Esophagus muscularis mucosa (tissue), 4 donors: ENCODE measurements around the gene INPP5A. TPM values are rescaled to one million over a fixed set of nuclear protein-coding genes. Genes with fewer than 3 reads are reported as not detected.

ENCODE experiments used
- DNase-seq: peaks from one replicate; pipeline ENCODE4 v3.0.0-alpha.2; 2017; ENCODE audit errors: extremely low spot score
- H3K27ac ChIP-seq, 4 donors: fragments of 200-600 bp; sonication (generic); replicated peaks in 1 of 4; 1 replicate in 3 of 4; 2 replicates in 1 of 4; pipeline ENCODE4 v1.5.1; 2016 to 2019; ENCODE audit warnings: mild to moderate bottlenecking in 1 of 4
- H3K27me3 ChIP-seq, 4 donors: fragments of 200-600 bp; sonication (generic); one replicate each; pipeline versions ENCODE4 v1.5.1 to v1.6.0; 2016 to 2019
- H3K36me3 ChIP-seq, 4 donors: fragments of 200-600 bp; sonication (generic); one replicate each; pipeline ENCODE4 v1.5.1; 2016 to 2019
- H3K4me1 ChIP-seq, 4 donors: fragments of 200-600 bp; sonication (generic); one replicate each; pipeline ENCODE4 v1.5.1; 2016 to 2019
- H3K4me3 ChIP-seq, 4 donors: fragments of 200-600 bp; sonication (generic); 1 replicate in 2 of 4; 2 replicates in 2 of 4; pipeline ENCODE4 v1.5.1; 2016 to 2019; ENCODE audit warnings: mild to moderate bottlenecking in 4 of 4, moderate library complexity in 1 of 4
- H3K9me3 ChIP-seq, 4 donors: fragments of 200-600 bp; sonication (generic); 1 replicate in 3 of 4; 2 replicates in 1 of 4; pipeline ENCODE4 v1.5.1; 2016 to 2019
- EP300 ChIP-seq: sonication (generic); formaldehyde crosslinking; IDR thresholded peaks from one replicate; pipeline ENCODE4 v1.6.1; 2017; ENCODE audit warnings: antibody characterized with exemption
- POLR2A ChIP-seq: fragments of 450-650 bp; IDR thresholded peaks from one replicate; pipeline ENCODE4 v1.6.1; 2017; ENCODE audit warnings: antibody characterized with exemption, moderate library complexity, mild to moderate bottlenecking, low read depth
- POLR2AphosphoS5 ChIP-seq, 2 donors: sonication (generic); formaldehyde crosslinking; IDR thresholded peaks; one replicate each; pipeline ENCODE4 v1.6.1; 2017; ENCODE audit warnings: antibody characterized with exemption in 2 of 2
- WGBS: methylation state at CpG from one replicate; pipeline ENCODE4 v1.1.5; 2018; 5-methylcytosine and 5-hydroxymethylcytosine counted together
- intact Hi-C: fragments of 100-400 bp; cut with DNase I; formaldehyde crosslinking; loops from one replicate; pipeline ENCODE4 v1.15.1; 2023
- total RNA-seq, 4 donors: library from RNA; depleted of rRNA; stranded (reverse); fragments of >200 nt; gene quantifications; one replicate each; pipeline versions ENCODE4 v1.1.0 to v1.2.1, GENCODE V29; 2016
- TF ChIP-seq, protein P1 (sequence below), 3 experiments: fragments of 200-600 bp in 2 of 3; fragments of 450-650 bp in 1 of 3; sonication (generic) in 2 of 3; IDR thresholded peaks; one replicate each; pipeline ENCODE4 v1.5.1; 2017 to 2019; ENCODE audit warnings: antibody characterized with exemption in 3 of 3, mild to moderate bottlenecking in 2 of 3, moderate library complexity in 1 of 3

INPP5A gene
- total RNA-seq, 4 donors from 2014 or later, result 234 to 301 (median 245) TPM

GRCh38 chr10:132675031-132675740, 137.6 kb downstream of the INPP5A start:
- no peak for DNase-seq
- Histone ChIP-seq H3K27ac (no peak overlapping the region), H3K9me3 (no peaks in the 10 kb centered on the region), H3K4me3 (no peak overlapping the region), H3K4me1 (peaks cover 0 to 24% (median 7%) of the 10 kb centered on the region in 4 donors), H3K36me3 (peaks cover 0 to 23% (median 6%) of the 10 kb centered on the region in 4 donors), H3K27me3 (no peaks in the 10 kb centered on the region)
- no peak for TF ChIP-seq POLR2A
- TF ChIP-seq, protein P1, sequence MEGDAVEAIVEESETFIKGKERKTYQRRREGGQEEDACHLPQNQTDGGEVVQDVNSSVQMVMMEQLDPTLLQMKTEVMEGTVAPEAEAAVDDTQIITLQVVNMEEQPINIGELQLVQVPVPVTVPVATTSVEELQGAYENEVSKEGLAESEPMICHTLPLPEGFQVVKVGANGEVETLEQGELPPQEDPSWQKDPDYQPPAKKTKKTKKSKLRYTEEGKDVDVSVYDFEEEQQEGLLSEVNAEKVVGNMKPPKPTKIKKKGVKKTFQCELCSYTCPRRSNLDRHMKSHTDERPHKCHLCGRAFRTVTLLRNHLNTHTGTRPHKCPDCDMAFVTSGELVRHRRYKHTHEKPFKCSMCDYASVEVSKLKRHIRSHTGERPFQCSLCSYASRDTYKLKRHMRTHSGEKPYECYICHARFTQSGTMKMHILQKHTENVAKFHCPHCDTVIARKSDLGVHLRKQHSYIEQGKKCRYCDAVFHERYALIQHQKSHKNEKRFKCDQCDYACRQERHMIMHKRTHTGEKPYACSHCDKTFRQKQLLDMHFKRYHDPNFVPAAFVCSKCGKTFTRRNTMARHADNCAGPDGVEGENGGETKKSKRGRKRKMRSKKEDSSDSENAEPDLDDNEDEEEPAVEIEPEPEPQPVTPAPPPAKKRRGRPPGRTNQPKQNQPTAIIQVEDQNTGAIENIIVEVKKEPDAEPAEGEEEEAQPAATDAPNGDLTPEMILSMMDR (IDR thresholded peaks at IDR 0.05), result no peak
- no peak for TF ChIP-seq POLR2AphosphoS5 (IDR thresholded peaks at IDR 0.05)
- no peak for TF ChIP-seq EP300
- intact Hi-C loops, result no loop called here
- WGBS, result 90% methylated on average over 23 of the region's 23 CpGs

GRCh38 chr10:132676193-132676891, 138.8 kb downstream of the INPP5A start:
- Histone ChIP-seq H3K27ac (no peak overlapping the region), H3K4me3 (no peak overlapping the region), H3K9me3 (no peaks in the 10 kb centered on the region), H3K4me1 (peaks cover 0 to 21% (median 7%) of the 10 kb centered on the region in 4 donors), H3K36me3 (peaks cover 0 to 20% (median 5%) of the 10 kb centered on the region in 4 donors), H3K27me3 (no peaks in the 10 kb centered on the region)
- DNase-seq, result no peak
- intact Hi-C loops, result no loop called here
- 92% methylated on average over 17 of the region's 17 CpGs for WGBS
- TF ChIP-seq, protein P1 (IDR thresholded peaks at IDR 0.05), result no peak

GRCh38 chr10:132677096-132677472, 139.5 kb downstream of the INPP5A start:
- TF ChIP-seq POLR2A, result no peak
- no peak for TF ChIP-seq POLR2AphosphoS5 (IDR thresholded peaks at IDR 0.05)
- TF ChIP-seq EP300, result no peak
- TF ChIP-seq, protein P1 (IDR thresholded peaks at IDR 0.05), result no peak
- WGBS, result no CpG with 5 or more reads among the region's 4 CpGs
- intact Hi-C loops, result no loop called here
- peaks cover 0 to 21% (median 7%) of the 10 kb centered on the region in 4 donors for H3K4me1 ChIP-seq
- no peak for DNase-seq
- no peak overlapping the region for H3K4me3 ChIP-seq
- H3K9me3 ChIP-seq, result no peaks in the 10 kb centered on the region
- no peaks in the 10 kb centered on the region for H3K27me3 ChIP-seq
- H3K27ac ChIP-seq, result no peak overlapping the region
- peaks cover 0 to 16% (median 4%) of the 10 kb centered on the region in 4 donors for H3K36me3 ChIP-seq

GRCh38 chr10:132677473-132678227, 140.1 kb downstream of the INPP5A start:
- Histone ChIP-seq H3K9me3 (no peaks in the 10 kb centered on the region), H3K27me3 (no peaks in the 10 kb centered on the region), H3K4me1 (peaks cover 0 to 21% (median 7%) of the 10 kb centered on the region in 4 donors), H3K27ac (no peak overlapping the region), H3K4me3 (no peak overlapping the region), H3K36me3 (peaks cover 0 to 16% (median 4%) of the 10 kb centered on the region in 4 donors)
- TF ChIP-seq POLR2A (no peak), EP300 (no peak), POLR2AphosphoS5 (IDR thresholded peaks at IDR 0.05) (no peak)
- TF ChIP-seq, protein P1 (IDR thresholded peaks at IDR 0.05), result no peak
- intact Hi-C loops, result no loop called here
- 86% methylated on average over 35 of the region's 36 CpGs for WGBS
- no peak for DNase-seq
